Skin epidermis (tissue), 12 donors: Measurements from ENCODE around the gene SBF2.

ENCODE experiments used
- H3K27ac ChIP-seq, 21 experiments: fragments of 200-600 bp; sonication (generic) in 11 of 21; one replicate each; pipeline ENCODE4 v1.5.0; 2020; ENCODE audit warnings: mild to moderate bottlenecking in 3 of 21, inconsistent platforms in 2 of 21, moderate library complexity in 2 of 21
- H3K4me3 ChIP-seq, 7 experiments: fragments of 200-600 bp; sonication (generic) in 2 of 7; one replicate each; pipeline ENCODE4 v1.5.0; 2020; ENCODE audit warnings: inconsistent platforms in 2 of 7, mild to moderate bottlenecking in 2 of 7, moderate library complexity in 1 of 7

Gene SBF2

GRCh38 chr11:10293423-10294289, at the start of gene SBF2:
TSS of gene SBF2 (minus strand) at chr11:10294219. CDS start at chr11:10294069, 150 bp downstream.
- Histone ChIP-seq H3K4me3 (peak within 1 kb of the TSS; percentile 64 to 99 (median 95)), H3K27ac (peak within 1 kb of the TSS; percentile 65 to 98 (median 92))

DNA sequence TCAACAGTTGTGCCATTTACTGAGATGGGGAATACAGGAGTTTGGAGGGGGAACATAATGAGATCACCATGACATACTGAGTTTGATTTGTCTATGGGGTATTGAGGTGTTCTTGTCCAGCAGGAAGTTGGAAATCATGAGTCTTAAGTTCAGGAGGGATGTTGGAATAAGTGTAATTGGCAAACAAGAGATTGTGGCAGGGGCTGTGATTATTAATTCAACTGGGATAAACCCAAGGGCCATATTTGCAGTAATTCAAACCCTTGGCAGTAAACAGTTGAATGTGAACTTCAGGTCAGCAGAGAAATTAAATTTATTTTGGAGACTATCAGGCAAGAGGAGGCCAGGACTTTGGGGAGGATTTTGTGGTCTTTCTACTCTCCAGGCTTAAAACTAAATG, 44.3 kb upstream of the SBF2 start:
- H3K27ac ChIP-seq: no peak overlapping the region

DNA sequence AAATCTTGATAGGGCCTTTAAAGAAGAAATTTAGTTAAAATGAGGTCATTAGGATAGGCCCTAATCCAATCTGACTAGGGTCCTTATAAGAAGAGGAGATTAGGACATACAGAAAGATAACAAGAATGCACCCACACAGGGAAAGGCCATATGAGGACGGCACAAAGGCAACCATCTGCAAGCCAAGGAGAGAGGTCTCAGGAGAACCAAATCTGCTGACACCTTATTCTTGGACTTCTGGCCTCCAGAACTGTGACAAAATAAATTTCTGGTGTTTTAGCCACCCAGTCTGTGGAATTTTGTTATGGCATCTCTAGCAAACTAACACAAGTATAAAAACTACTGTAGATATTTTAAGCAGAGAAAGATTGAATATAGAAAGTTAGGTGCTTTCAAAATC, 39.5 kb upstream of the SBF2 start:
- H3K4me3 ChIP-seq: no peak overlapping the region
- no peak overlapping the region for H3K27ac ChIP-seq

More for the DNA sequence above, 44.3 kb upstream of the SBF2 start:
- no peak overlapping the region for H3K4me3 ChIP-seq

GRCh38 chr11:10331548-10332289, 37.7 kb upstream of the SBF2 start:
- Histone ChIP-seq H3K27ac (no peak overlapping the region), H3K4me3 (no peak overlapping the region)

DNA sequence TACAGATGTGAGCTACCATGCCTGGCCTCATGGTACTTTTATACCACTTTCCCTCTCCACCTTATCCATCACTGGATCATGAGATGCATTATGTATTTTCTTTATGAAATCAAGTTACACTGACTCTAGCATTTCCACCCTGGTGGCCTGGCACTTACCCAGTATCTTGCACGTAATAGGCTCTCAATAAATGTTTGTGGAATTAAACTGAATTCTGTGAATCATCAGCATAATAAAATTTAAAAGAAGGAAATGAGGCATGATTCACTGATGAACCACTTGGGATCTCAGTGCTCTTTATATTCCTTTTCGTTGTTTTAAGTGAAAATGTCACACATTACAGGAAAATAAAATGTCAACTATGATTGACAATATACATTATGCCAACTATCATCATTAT, 35.9 kb upstream of the SBF2 start:
- no peak overlapping the region for H3K4me3 ChIP-seq
- no peak overlapping the region for H3K27ac ChIP-seq

DNA sequence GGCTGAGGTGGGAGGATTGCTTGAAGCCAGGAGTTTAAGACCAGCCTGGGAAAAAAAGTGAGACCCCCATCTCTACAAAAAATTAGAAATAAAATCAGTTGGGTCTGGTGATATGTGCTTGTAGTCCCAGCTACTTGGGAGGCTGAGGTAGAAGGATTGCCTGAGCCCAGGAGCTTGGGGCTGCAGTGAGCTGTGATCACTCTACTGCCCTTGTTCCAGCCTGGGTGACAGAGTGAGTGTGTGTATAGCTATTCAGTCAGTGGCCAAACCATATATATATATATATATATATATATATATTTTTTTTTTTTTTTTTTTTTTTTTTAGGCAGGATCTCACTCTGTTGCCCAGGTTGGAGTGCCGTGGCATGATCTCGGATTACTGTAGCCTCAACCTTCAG, 35.3 kb upstream of the SBF2 start:
- peak overlapping the region in 4 of 21 experiments; percentile 0 to 57 (median 32) for H3K27ac ChIP-seq
- no peak overlapping the region for H3K4me3 ChIP-seq

GRCh38 chr11:10328314-10329098, 34.5 kb upstream of the SBF2 start:
- Histone ChIP-seq H3K4me3 (no peak overlapping the region), H3K27ac (peak overlapping the region in 6 of 21 experiments; percentile 0 to 67 (median 39))

DNA sequence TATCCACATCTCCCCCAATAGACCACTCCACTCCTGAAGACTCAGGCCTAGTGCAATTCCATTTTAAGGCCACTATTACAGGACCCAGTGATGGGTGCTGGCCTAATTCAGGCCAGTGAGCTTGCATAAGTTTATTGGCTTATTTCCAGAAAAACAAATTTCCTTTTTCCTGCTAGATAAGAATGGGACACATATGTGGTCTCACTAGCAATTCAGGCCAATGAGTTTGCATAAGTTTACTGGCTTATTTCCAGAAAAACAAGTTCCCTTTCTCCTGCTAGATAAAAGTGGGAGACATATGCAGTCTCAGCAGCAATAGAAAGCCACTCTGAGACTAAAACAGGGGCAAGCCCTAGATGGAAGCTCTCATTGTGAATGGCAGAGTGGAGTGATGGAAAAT, 33.2 kb upstream of the SBF2 start:
- Histone ChIP-seq H3K27ac (peak overlapping the region in 3 of 21 experiments; percentile 30 to 67 (median 55)), H3K4me3 (no peak overlapping the region)

- Histone ChIP-seq H3K4me3 (no peak overlapping the region), H3K27ac (peak overlapping the region in 4 of 21 experiments; percentile 27 to 67 (median 49))
Measured at GRCh38 chr11:10326012-10326964, 32.3 kb upstream of the SBF2 start.

- no peak overlapping the region for H3K4me3 ChIP-seq
- peak overlapping the region in 5 of 21 experiments; percentile 4 to 67 (median 38) for H3K27ac ChIP-seq
Measured at GRCh38 chr11:10325277-10326011, 31.4 kb upstream of the SBF2 start.

GRCh38 chr11:10324474-10324873, 30.5 kb upstream of the SBF2 start:
- Histone ChIP-seq H3K4me3 (no peak overlapping the region), H3K27ac (peak overlapping the region in 2 of 21 experiments; percentile 60 to 67)

GRCh38 chr11:10323793-10324170, 29.8 kb upstream of the SBF2 start:
- Histone ChIP-seq H3K4me3 (no peak overlapping the region), H3K27ac (peak overlapping the region in 1 of 21 experiments; percentile 22)

DNA sequence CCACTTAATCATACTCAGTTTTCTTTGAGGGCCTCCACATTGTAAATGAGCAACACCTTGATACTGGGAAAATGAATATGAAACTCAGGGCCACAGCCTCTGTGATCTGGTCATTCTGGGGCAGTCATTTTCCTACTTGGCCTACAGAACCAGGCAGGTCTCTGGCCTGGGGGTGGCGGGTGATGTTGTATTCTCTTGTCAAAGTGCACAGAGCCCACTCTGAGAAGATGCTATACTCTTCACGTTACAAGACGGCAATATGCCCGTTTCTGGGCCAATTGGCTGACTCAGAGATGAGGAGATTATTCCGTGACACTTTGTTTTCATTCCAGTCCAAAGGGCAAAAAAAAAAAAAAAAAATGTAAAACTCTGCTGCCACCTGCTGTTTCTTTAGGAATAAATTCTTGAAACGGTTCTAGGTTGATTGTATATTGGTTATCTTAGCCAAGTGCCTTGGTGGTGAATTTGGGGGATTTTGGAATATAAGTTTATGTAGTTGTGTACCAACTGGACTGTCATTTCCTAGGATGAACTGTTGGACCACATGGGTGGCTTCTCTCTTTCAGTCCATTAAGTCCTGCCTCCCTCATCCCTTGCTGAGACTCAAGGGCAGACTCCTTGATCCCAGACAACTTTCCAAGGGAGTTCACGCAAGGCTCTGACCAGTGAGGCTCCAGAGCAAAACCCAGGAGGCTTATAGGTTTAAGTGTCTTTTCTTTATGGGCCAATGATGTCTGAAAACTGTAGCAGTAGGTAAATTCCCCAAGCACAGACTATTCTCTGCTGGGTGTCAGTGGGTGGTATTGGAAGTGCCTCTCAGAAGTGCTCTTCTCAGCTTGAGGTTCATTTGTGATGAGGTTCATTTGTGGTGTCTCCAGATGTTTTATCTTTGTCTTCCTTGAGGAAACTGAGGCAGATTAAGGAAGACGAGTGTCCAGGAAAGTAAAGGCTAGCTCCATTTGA, 29.1 kb upstream of the SBF2 start:
- Histone ChIP-seq H3K4me3 (no peak overlapping the region), H3K27ac (peak overlapping the region in 7 of 21 experiments; percentile 22 to 78 (median 51))

GRCh38 chr11:10322401-10322800, 28.4 kb upstream of the SBF2 start:
- peak overlapping the region in 7 of 21 experiments; percentile 15 to 78 (median 51) for H3K27ac ChIP-seq

GRCh38 chr11:10320736-10321465, 26.9 kb upstream of the SBF2 start:
- Histone ChIP-seq H3K4me3 (no peak overlapping the region), H3K27ac (no peak overlapping the region)

More at GRCh38 chr11:10322401-10322800, 28.4 kb upstream of the SBF2 start:
- H3K4me3 ChIP-seq: no peak overlapping the region
